Right lobe of liver (tissue), 4 donors: ENCODE results near the gene TCP11L2.

Experiments used
- CTCF ChIP-seq, 4 donors: fragments of 200-600 bp in 3 of 4; fragments of 450-650 bp in 1 of 4; IDR thresholded peaks; one replicate each; pipeline versions ENCODE4 v1.5.1 to v1.8.0; 2016 to 2022; ENCODE audit warnings: antibody characterized with exemption in 4 of 4, mild to moderate bottlenecking in 2 of 4
- POLR2A ChIP-seq: fragments of 450-650 bp; IDR thresholded peaks from one replicate; pipeline ENCODE4 v1.6.1; 2017; ENCODE audit warnings: antibody characterized with exemption, mild to moderate bottlenecking
- donor health status: DM: no; HTN: no; CAD: no.
- donor health status: DM: no; HTN: no; CAD: no.
- donor health status: DM: no; HTN: yes; CAD: no.

- TF ChIP-seq CTCF (IDR thresholded peaks at IDR 0.05) (no peak), POLR2A (no peak)
These were observed 38.7 kb downstream of the TCP11L2 start for GRCh38 chr12:106341086-106341877.
